Muscle layer of colon (tissue), 2 donors: ENCODE measurements around the gene LYAR.

ENCODE experiments used
- H3K27ac ChIP-seq: one replicate; pipeline ENCODE4 v1.7.0; 2013; ENCODE audit warnings: low read depth, mild to moderate bottlenecking, low read length, moderate library complexity
- H3K27me3 ChIP-seq, 2 donors: one replicate each; pipeline ENCODE4 v1.7.0; 2013; ENCODE audit warnings: low read length in 2 of 2, mild to moderate bottlenecking in 2 of 2; ENCODE audit not compliant: insufficient read depth in 2 of 2, control insufficient read depth in 1 of 2
- H3K36me3 ChIP-seq: one replicate; pipeline ENCODE4 v1.7.0; 2013; ENCODE audit warnings: mild to moderate bottlenecking, low read length; ENCODE audit not compliant: insufficient read depth
- H3K4me1 ChIP-seq: one replicate; pipeline ENCODE4 v1.7.0; 2013; ENCODE audit warnings: mild to moderate bottlenecking, low read length; ENCODE audit not compliant: insufficient read depth
- H3K4me3 ChIP-seq, 2 donors: one replicate each; pipeline ENCODE4 v1.7.0; 2013; ENCODE audit warnings: low read length in 2 of 2, low read depth in 1 of 2, mild to moderate bottlenecking in 1 of 2, moderate library complexity in 1 of 2
- H3K9ac ChIP-seq: one replicate; pipeline ENCODE4 v1.7.0; 2013; ENCODE audit warnings: low read length
- H3K9me3 ChIP-seq: one replicate; pipeline ENCODE4 v1.7.0; 2013; ENCODE audit warnings: mild to moderate bottlenecking, low read length
- donor health status: abdominal sarcoma.
- donor health status: Adenocarcinoma of cecum.

LYAR gene

GRCh38 chr4:4284827-4285618, 4.9 kb downstream of the LYAR start:
- no peak overlapping the region for H3K27ac ChIP-seq
- H3K27me3 ChIP-seq, result no peaks in the 10 kb centered on the region
- no peak overlapping the region for H3K9ac ChIP-seq
- H3K4me3 ChIP-seq, result no peak overlapping the region
- H3K36me3 ChIP-seq, result peaks cover 44% of the 10 kb centered on the region
- no peaks in the 10 kb centered on the region for H3K9me3 ChIP-seq
- peaks cover 10% of the 10 kb centered on the region for H3K4me1 ChIP-seq

GRCh38 chr4:4281787-4282186, 8.2 kb downstream of the LYAR start:
- Histone ChIP-seq H3K9me3 (no peaks in the 10 kb centered on the region), H3K27ac (no peak overlapping the region), H3K4me1 (no peaks in the 10 kb centered on the region), H3K36me3 (peaks cover 56% of the 10 kb centered on the region), H3K4me3 (no peak overlapping the region), H3K27me3 (no peaks in the 10 kb centered on the region), H3K9ac (no peak overlapping the region)

GRCh38 chr4:4277531-4277930, 12.4 kb downstream of the LYAR start:
- Histone ChIP-seq H3K4me3 (no peak overlapping the region), H3K27ac (no peak overlapping the region), H3K27me3 (no peaks in the 10 kb centered on the region), H3K9me3 (no peaks in the 10 kb centered on the region), H3K9ac (no peak overlapping the region), H3K36me3 (peaks cover 58% of the 10 kb centered on the region), H3K4me1 (no peaks in the 10 kb centered on the region)

- no peak overlapping the region for H3K4me3 ChIP-seq
- H3K27me3 ChIP-seq, result no peaks in the 10 kb centered on the region
- no peak overlapping the region for H3K9ac ChIP-seq
- H3K9me3 ChIP-seq, result no peaks in the 10 kb centered on the region
- H3K4me1 ChIP-seq, result no peaks in the 10 kb centered on the region
- H3K36me3 ChIP-seq, result peaks cover 37% of the 10 kb centered on the region
- no peak overlapping the region for H3K27ac ChIP-seq
Observed at GRCh38 chr4:4274226-4274625, 15.7 kb downstream of the LYAR start.

- Histone ChIP-seq H3K9ac (no peak overlapping the region), H3K9me3 (no peaks in the 10 kb centered on the region), H3K4me1 (no peaks in the 10 kb centered on the region), H3K36me3 (peaks cover 29% of the 10 kb centered on the region), H3K27ac (no peak overlapping the region), H3K27me3 (no peaks in the 10 kb centered on the region), H3K4me3 (no peak overlapping the region)
Observed at GRCh38 chr4:4271912-4272311, 18.0 kb downstream of the LYAR start.

GRCh38 chr4:4270529-4270928, 19.4 kb downstream of the LYAR start:
- no peaks in the 10 kb centered on the region for H3K4me1 ChIP-seq
- H3K27ac ChIP-seq, result no peak overlapping the region
- H3K9ac ChIP-seq, result no peak overlapping the region
- H3K4me3 ChIP-seq, result no peak overlapping the region
- peaks cover 32% of the 10 kb centered on the region for H3K36me3 ChIP-seq
- no peaks in the 10 kb centered on the region for H3K9me3 ChIP-seq
- H3K27me3 ChIP-seq, result no peaks in the 10 kb centered on the region

GRCh38 chr4:4269856-4270255, 20.1 kb downstream of the LYAR start:
- H3K27ac ChIP-seq, result no peak overlapping the region
- H3K9me3 ChIP-seq, result no peaks in the 10 kb centered on the region
- no peaks in the 10 kb centered on the region for H3K4me1 ChIP-seq
- no peaks in the 10 kb centered on the region for H3K27me3 ChIP-seq
- peaks cover 27% of the 10 kb centered on the region for H3K36me3 ChIP-seq
- H3K9ac ChIP-seq, result no peak overlapping the region
- no peak overlapping the region for H3K4me3 ChIP-seq

- Histone ChIP-seq H3K36me3 (peaks cover 22% of the 10 kb centered on the region), H3K9me3 (no peaks in the 10 kb centered on the region), H3K4me3 (no peak overlapping the region), H3K4me1 (no peaks in the 10 kb centered on the region), H3K9ac (no peak overlapping the region), H3K27ac (no peak overlapping the region), H3K27me3 (no peaks in the 10 kb centered on the region)
Observed at GRCh38 chr4:4269331-4269731, 20.6 kb downstream of the LYAR start.

- Histone ChIP-seq H3K4me3 (no peak overlapping the region), H3K4me1 (no peaks in the 10 kb centered on the region), H3K27me3 (no peaks in the 10 kb centered on the region), H3K9me3 (no peaks in the 10 kb centered on the region), H3K9ac (no peak overlapping the region), H3K27ac (no peak overlapping the region), H3K36me3 (peaks cover 19% of the 10 kb centered on the region)
Observed at GRCh38 chr4:4268776-4269175, 21.2 kb downstream of the LYAR start.

- Histone ChIP-seq H3K4me3 (no peak overlapping the region), H3K9me3 (no peaks in the 10 kb centered on the region), H3K27me3 (no peaks in the 10 kb centered on the region), H3K9ac (no peak overlapping the region), H3K36me3 (peaks cover 13% of the 10 kb centered on the region), H3K27ac (no peak overlapping the region), H3K4me1 (no peaks in the 10 kb centered on the region)
Observed at GRCh38 chr4:4267981-4268380, 22.0 kb downstream of the LYAR start.

- no peak overlapping the region for H3K9ac ChIP-seq
- H3K36me3 ChIP-seq, result no peaks in the 10 kb centered on the region
- no peaks in the 10 kb centered on the region for H3K9me3 ChIP-seq
Observed at GRCh38 chr4:4260185-4260751, 29.7 kb downstream of the LYAR start.

More at GRCh38 chr4:4260185-4260751, 29.7 kb downstream of the LYAR start:
- no peaks in the 10 kb centered on the region for H3K27me3 ChIP-seq
- H3K4me3 ChIP-seq, result no peak overlapping the region
- H3K4me1 ChIP-seq, result no peaks in the 10 kb centered on the region
- H3K27ac ChIP-seq, result no peak overlapping the region
